ENCODE data around the gene RAB11FIP4.

The RAB11FIP4 gene

DNA sequence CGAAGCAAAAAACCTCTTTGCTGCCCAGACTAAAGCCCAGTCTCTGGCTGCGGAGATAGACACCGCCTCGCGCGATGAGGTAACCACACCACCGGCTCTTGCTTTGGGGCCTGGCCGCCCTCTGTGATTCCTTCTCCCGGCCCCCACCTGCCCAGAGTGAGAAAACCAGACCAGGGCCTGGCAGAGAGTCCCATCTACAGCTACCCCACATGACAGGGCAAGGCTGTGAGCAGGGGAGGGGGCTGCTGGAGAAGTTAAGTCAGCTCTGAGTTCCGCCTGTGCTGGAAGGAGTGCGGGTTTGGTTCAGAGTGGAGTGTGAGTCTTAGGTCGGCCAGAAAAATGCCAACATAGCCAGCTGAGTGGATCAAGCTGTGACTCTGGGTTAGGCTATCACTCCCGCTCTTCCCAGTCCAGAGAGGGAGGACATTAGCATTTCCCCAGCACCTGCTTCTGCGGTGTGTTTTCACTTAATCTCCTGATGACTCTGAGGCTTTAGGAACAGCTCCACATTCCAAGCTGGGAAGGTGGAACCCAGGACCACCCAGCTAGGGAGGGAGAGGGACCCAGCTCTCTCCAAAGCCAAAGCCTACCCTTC is 139.0 kb downstream of the RAB11FIP4 start:
- TF ChIP-seq TAF1 (IDR thresholded peaks at IDR 0.05; ENCODE audit: borderline replicate concordance, low read depth, low read length) = no peak
- FAIRE-seq (no peak), DNase-seq (ENCODE audit: insufficient read length) (no peak)

DNA sequence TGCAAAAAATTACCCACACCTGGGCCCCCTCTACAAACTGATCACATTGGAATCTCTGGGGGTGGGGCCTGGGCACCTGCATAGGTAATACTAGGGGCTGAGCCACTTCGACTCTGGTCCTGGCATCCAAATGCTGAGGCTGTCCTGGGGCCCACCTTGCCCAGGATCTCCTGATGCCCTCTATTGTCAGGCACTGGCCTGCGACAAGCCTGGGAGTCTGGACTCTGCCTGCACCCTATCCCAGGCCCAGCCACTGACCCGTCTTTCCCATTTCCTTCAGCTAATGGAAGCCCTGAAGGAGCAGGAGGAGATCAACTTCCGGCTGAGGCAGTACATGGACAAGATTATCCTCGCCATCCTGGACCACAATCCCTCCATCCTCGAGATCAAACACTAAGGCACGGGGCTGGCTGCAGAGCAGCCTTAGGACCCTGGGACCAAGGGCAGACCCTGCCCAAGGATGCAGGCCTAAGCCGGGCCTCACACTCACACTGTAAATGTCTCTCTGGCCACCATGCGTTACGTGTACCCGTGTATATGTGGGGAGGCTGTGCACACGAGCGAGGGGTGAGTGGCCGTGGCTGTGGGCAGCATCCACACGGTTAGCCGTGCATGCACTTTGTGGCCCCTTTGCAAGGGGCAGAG is 140.0 kb downstream of the RAB11FIP4 start:
- DNase-seq (ENCODE audit: insufficient read length) (no peak), FAIRE-seq (no peak)
- TF ChIP-seq POLR2AphosphoS5 (IDR thresholded peaks at IDR 0.05; ENCODE audit: low read depth, low read length) (no peak), TAF1 (IDR thresholded peaks at IDR 0.05; ENCODE audit: borderline replicate concordance, low read depth, low read length) (no peak), POLR2A (IDR thresholded peaks at IDR 0.05; ENCODE audit: low read depth, low read length) (no peak)

DNA sequence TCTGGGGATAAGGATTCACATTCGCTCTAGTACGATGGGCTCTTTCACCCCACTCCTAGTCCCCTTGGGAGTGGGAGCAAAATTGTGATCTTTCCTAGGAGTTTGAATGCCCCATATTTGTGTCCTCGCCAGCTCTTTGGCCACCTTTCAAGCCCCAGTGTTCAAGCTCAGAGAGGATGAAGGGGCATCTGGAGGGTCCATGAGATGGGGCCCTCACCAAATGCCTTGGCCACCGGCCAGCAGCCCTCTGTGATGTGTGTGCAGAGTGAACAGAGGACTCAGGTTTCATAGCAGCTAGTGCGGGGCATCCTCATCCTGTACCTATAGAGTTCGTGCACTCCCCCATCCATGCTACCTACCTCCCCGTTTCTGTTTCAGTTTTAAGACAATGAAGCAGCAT is 140.6 kb downstream of the RAB11FIP4 start:
- no peak for FAIRE-seq
- no peak for DNase-seq (ENCODE audit: insufficient read length)
- no peak for TF ChIP-seq TAF1 (IDR thresholded peaks at IDR 0.05; ENCODE audit: borderline replicate concordance, low read depth, low read length)

DNA sequence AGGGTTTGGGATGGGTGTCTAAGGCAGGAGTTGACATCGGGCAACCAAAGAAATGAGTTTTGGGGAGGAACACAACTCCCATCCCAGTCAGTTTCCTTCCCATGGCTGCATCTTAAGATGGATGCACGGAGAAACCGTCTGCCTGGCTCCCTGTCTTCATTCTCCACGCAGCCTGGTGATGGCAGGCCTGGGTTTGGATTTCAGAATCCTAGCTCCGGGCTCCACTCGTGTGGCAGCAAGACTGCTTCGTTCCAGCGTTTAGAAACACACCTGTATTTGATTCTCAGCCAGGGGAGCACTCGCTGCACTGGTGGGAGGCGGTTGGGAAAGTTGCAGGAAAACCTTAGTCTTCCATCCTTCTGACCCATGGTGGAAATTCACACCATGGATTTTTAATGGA is 141.1 kb downstream of the RAB11FIP4 start:
- FAIRE-seq = no peak
- no peak for DNase-seq (ENCODE audit: insufficient read length)
- TF ChIP-seq POLR2A (IDR thresholded peaks at IDR 0.05; ENCODE audit: low read depth, low read length) (no peak), POLR2AphosphoS5 (IDR thresholded peaks at IDR 0.05; ENCODE audit: low read depth, low read length) (no peak), TAF1 (IDR thresholded peaks at IDR 0.05; ENCODE audit: borderline replicate concordance, low read depth, low read length) (no peak)

GRCh38 chr17:31533546-31534155 is 142.2 kb downstream of the RAB11FIP4 start:
- DNase-seq (ENCODE audit: insufficient read length) (no peak), FAIRE-seq (no peak)
- no peak for TF ChIP-seq POLR2A (IDR thresholded peaks at IDR 0.05; ENCODE audit: low read depth, low read length)

- no peak for FAIRE-seq
Observed at GRCh38 chr17:31534223-31534888, 142.9 kb downstream of the RAB11FIP4 start.

GRCh38 chr17:31535581-31535981 is 144.1 kb downstream of the RAB11FIP4 start:
- no peak for TF ChIP-seq POLR2A (IDR thresholded peaks at IDR 0.05; ENCODE audit: low read depth, low read length)
- no peak for TF ChIP-seq POLR2AphosphoS5 (IDR thresholded peaks at IDR 0.05; ENCODE audit: low read depth, low read length)
- TF ChIP-seq TAF1 (IDR thresholded peaks at IDR 0.05; ENCODE audit: borderline replicate concordance, low read depth, low read length) = no peak
- DNase-seq (ENCODE audit: insufficient read length) (peak; percentile 81), FAIRE-seq (peak; percentile 98)

More at GRCh38 chr17:31534223-31534888, 142.9 kb downstream of the RAB11FIP4 start:
- DNase-seq (ENCODE audit: insufficient read length) = no peak
- TF ChIP-seq TAF1 (IDR thresholded peaks at IDR 0.05; ENCODE audit: borderline replicate concordance, low read depth, low read length) (no peak), POLR2A (IDR thresholded peaks at IDR 0.05; ENCODE audit: low read depth, low read length) (no peak), POLR2AphosphoS5 (IDR thresholded peaks at IDR 0.05; ENCODE audit: low read depth, low read length) (no peak)

DNA sequence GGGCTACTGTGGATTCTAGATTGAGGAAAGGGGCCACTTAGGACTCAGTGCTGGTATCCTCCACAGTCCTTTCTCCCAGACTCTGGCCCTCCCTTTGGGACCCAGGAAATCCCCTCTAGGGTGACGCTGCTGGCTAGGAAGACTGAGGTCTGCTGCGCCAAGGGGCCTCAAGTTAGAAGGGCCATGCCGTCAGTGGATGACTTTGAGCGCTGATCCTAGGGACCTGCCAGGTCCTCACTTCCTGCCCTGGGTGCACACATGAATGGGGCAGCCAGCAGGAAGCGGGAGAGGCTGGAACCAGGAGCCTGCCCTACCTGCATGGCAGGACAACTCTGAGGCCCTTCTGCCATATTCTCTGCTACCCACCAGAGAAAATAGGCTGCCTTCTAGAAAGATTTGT is 145.0 kb downstream of the RAB11FIP4 start:
- DNase-seq (ENCODE audit: insufficient read length) (no peak), FAIRE-seq (peak; percentile 21)
- TF ChIP-seq TAF1 (IDR thresholded peaks at IDR 0.05; ENCODE audit: borderline replicate concordance, low read depth, low read length) (no peak), POLR2A (IDR thresholded peaks at IDR 0.05; ENCODE audit: low read depth, low read length) (no peak)

- no peak for FAIRE-seq
- DNase-seq (ENCODE audit: insufficient read length) = no peak
- TF ChIP-seq TAF1 (IDR thresholded peaks at IDR 0.05; ENCODE audit: borderline replicate concordance, low read depth, low read length) (no peak), POLR2A (IDR thresholded peaks at IDR 0.05; ENCODE audit: low read depth, low read length) (no peak), POLR2AphosphoS5 (IDR thresholded peaks at IDR 0.05; ENCODE audit: low read depth, low read length) (no peak)
Observed at GRCh38 chr17:31537565-31538011, 146.1 kb downstream of the RAB11FIP4 start.

DNA sequence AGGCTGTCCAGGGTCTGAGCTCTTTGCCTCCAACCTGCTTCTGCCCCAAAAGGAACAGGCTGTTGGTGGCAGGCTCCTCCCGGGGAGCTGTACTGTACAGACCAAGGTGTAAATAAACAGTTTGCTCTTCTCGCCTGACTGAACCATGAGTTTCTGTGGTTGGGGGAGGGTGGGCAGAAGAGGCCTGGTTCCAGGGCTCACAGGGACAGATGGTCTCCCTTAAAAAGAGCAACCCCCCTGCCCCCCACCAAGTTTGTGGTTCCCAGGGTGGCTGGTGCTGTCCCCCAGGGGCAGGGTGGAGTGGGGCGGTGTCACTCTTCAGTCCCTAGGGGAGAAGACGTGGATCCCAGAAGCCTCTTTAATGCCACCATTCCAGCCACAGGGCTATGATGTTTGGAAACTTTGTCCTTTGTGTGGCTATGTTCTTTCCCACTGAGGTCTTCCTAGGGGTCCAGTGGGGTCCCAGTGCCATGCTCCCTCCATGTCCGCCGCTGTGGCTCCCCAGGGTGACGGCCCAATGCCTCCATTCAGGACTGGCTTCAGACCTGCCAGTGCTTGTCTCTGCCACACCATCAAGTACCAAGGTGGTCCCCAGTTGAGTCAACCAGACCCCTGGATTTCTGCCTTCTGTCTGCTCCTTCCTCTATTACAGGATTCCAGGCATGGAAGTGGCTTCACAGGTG is 146.7 kb downstream of the RAB11FIP4 start:
- DNase-seq (ENCODE audit: insufficient read length) (peak; percentile 59), FAIRE-seq (peak; percentile 70)
- no peak for TF ChIP-seq TAF1 (IDR thresholded peaks at IDR 0.05; ENCODE audit: borderline replicate concordance, low read depth, low read length)
- no peak for TF ChIP-seq POLR2A (IDR thresholded peaks at IDR 0.05; ENCODE audit: low read depth, low read length)
- TF ChIP-seq POLR2AphosphoS5 (IDR thresholded peaks at IDR 0.05; ENCODE audit: low read depth, low read length) = no peak

GRCh38 chr17:31540602-31541307 is 149.3 kb downstream of the RAB11FIP4 start:
- FAIRE-seq = no peak
- DNase-seq (ENCODE audit: insufficient read length) = no peak
- TF ChIP-seq POLR2AphosphoS5 (IDR thresholded peaks at IDR 0.05; ENCODE audit: low read depth, low read length) (no peak), TAF1 (IDR thresholded peaks at IDR 0.05; ENCODE audit: borderline replicate concordance, low read depth, low read length) (no peak), POLR2A (IDR thresholded peaks at IDR 0.05; ENCODE audit: low read depth, low read length) (no peak)
